H1 (cell line): ENCODE measurements around the gene CDIPT. TPM values are rescaled to one million over a fixed set of nuclear protein-coding genes. Genes with fewer than 3 reads are reported as not detected.

Experiments used
- CREB1 ChIP-seq: IDR thresholded peaks from 2 replicates; pipeline ENCODE4 v1.6.1; 2012; ENCODE audit warnings: inconsistent platforms
- HDAC2 ChIP-seq, 2 experiments: fragments of 300-600 bp in 1 of 2; sonication (generic) in 1 of 2; IDR thresholded peaks; 2 replicates each; pipeline ENCODE4 v1.6.1; 2011 to 2012; ENCODE audit warnings: low read depth in 2 of 2, low read length in 2 of 2, mild to moderate bottlenecking in 2 of 2, moderate library complexity in 2 of 2, borderline replicate concordance in 1 of 2, inconsistent platforms in 1 of 2
- RFX5 ChIP-seq: IDR thresholded peaks from 2 replicates; pipeline ENCODE4 v1.6.1; 2011; ENCODE audit warnings: low read depth, low read length, improper control_type of control experiment, borderline replicate concordance
- polyA plus RNA-seq, 7 experiments: library from polyadenylated mRNA; depleted of rRNA in 3 of 7; stranded (reverse) in 5 of 7; unstranded in 2 of 7; fragments of >200 nt in 5 of 7; fragments of 200-250 nt in 2 of 7; gene quantifications; 1 replicate in 5 of 7; 2 replicates in 1 of 7; 4 replicates in 1 of 7; pipeline versions ENCODE4 v1.2.1 to v1.2.3, GENCODE V29; 2011 to 2013; ENCODE audit warnings: missing spikeins in 2 of 7, mixed read lengths in 2 of 7
- total RNA-seq: library from RNA; stranded (reverse); fragmentation: NEBNext Ultra II Directional; extraction: Animal tissue kit (Norgen Biotek cat#: 25700); gene quantifications from 2 replicates; pipeline ENCODE4 v1.2.1, GENCODE V29; 2021

The CDIPT gene
- total and polyA plus RNA-seq, 2 of the 8 experiments (the other 6 are each of a cell fraction or from before 2014, with no cell fraction given) = 69.2 to 140 TPM

DNA sequence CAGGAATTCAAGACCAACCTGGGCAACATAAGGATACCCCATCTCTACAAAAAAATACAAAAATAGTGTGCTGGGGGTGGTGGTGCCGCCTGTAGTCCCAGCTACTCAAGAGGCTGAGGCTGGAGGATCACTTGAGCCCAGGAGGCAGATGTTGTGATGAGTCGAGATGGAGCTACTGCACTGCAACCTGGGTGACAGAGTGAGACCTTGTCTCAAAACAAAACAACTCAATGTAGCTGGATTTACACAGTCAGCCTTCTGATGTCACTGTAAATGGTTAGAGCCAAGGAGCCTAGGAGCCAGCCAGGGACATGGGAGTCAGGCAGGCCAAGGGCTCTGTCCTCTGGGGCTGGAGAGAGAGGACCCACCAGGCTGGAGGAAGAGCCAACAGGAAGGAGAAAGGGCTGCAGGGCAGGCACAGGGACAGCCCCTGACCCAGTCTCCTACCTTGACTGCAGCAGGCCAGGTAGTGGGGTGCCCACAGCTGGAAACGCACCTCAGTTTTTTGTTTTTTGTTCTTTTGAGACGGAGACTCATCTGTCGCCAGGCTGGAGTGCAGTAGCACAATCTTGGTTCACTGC lies 8.4 kb downstream of the CDIPT start (continued):
- TF ChIP-seq HDAC2 (IDR thresholded peaks at IDR 0.05; ENCODE audit: borderline replicate concordance in 1 of 2, low read depth in 2 of 2, low read length in 2 of 2) = no peak
- no peak for TF ChIP-seq CREB1
- no peak for TF ChIP-seq RFX5
